ENCODE data around the gene AFF3. TPM values are rescaled to one million over a fixed set of nuclear protein-coding genes. Genes with fewer than 3 reads are reported as not detected.

AFF3 gene
- total RNA-seq, 1 experiment from 2014 or later: 0.61 TPM

GRCh38 chr2:100179806-100180205 is 37.4 kb upstream of the AFF3 start:
- H3K4me2 ChIP-seq (ENCODE audit: low read length): no peak overlapping the region
- H3K27ac ChIP-seq (ENCODE audit: low read depth, low read length): no peak overlapping the region
- TF ChIP-seq YY1 (IDR thresholded peaks at IDR 0.05; ENCODE audit: extremely low read depth, insufficient replicate concordance, low read depth, low read length) (no peak), JUND (IDR thresholded peaks at IDR 0.05) (no peak), ZFX (IDR thresholded peaks at IDR 0.05) (no peak), CTCF (IDR thresholded peaks at IDR 0.05 in 2 of 3, conservative IDR thresholded peaks at IDR 0.05 in 1 of 3; ENCODE audit: borderline replicate concordance in 1 of 3, insufficient read depth in 1 of 3, low read depth in 2 of 3, low read length in 2 of 3) (no peak), SP1 (IDR thresholded peaks at IDR 0.05; ENCODE audit: low read depth) (no peak), TCF7L2 (IDR thresholded peaks at IDR 0.05; ENCODE audit: borderline replicate concordance, extremely low read depth, insufficient read depth, insufficient read length) (no peak), POLR2A (IDR thresholded peaks at IDR 0.05; ENCODE audit: borderline replicate concordance, extremely low read depth, insufficient read depth, insufficient read length) (no peak), ZBTB33 (IDR thresholded peaks at IDR 0.05; ENCODE audit: extremely low read depth, insufficient replicate concordance, low read length) (no peak), CEBPB (IDR thresholded peaks at IDR 0.05; ENCODE audit: low read depth) (no peak), EZH2 (IDR thresholded peaks at IDR 0.05) (no peak), ELF1 (IDR thresholded peaks at IDR 0.05; ENCODE audit: borderline replicate concordance, low read depth) (no peak), POLR2AphosphoS5 (IDR thresholded peaks at IDR 0.05; ENCODE audit: low read depth, low read length) (no peak), MAX (IDR thresholded peaks at IDR 0.05) (no peak), ATF3 (IDR thresholded peaks at IDR 0.05) (no peak), EGR1 (IDR thresholded peaks at IDR 0.05; ENCODE audit: low read depth) (no peak)
- H3K79me2 ChIP-seq (ENCODE audit: insufficient read depth, low read length): no peaks in the 10 kb centered on the region
- H3K9ac ChIP-seq (ENCODE audit: low read length): no peak overlapping the region
- CTCF ChIA-PET: no interaction called here
- RAD21 ChIA-PET (ENCODE audit: low non-redundant PET in 1 of 2, low total read pairs in 2 of 2, uncharacterized antibody in 2 of 2, unreplicated experiment in 2 of 2): no interaction called here
- no peaks in the 10 kb centered on the region for H3K36me3 ChIP-seq (ENCODE audit: control insufficient read depth in 1 of 2, insufficient read depth in 2 of 2, low read length in 2 of 2)
- H3K9me3 ChIP-seq (ENCODE audit: control insufficient read depth in 1 of 2, insufficient read depth in 1 of 2, low read depth in 1 of 2, low read length in 2 of 2): no peaks in the 10 kb centered on the region
- H3K4me1 ChIP-seq (ENCODE audit: control insufficient read depth in 1 of 2, insufficient read depth in 2 of 2, low read length in 2 of 2): no peaks in the 10 kb centered on the region
- no TSS peak for BruUV-seq (replicated peaks)
- no peak for DNase-seq (ENCODE audit: low read depth, low spot score)
- POLR2A ChIA-PET: no interaction called here
- no peaks in the 10 kb centered on the region for H3K9me2 ChIP-seq (ENCODE audit: insufficient read depth)
- intact Hi-C loops (cut with micrococcal nuclease): loop anchor here (5.0 kb wide), 1 partner anchor 62 kb away; no protein-coding TSS in a partner anchor
- no peak overlapping the region for H2AFZ ChIP-seq (ENCODE audit: low read depth, low read length, poor library complexity, severe bottlenecking)
- no peak for ATAC-seq
- no peaks in the 10 kb centered on the region for H4K20me1 ChIP-seq (ENCODE audit: insufficient read depth)
- no peaks in the 10 kb centered on the region for H3K27me3 ChIP-seq (ENCODE audit: insufficient read depth, low read length)
- H3K4me3 ChIP-seq (replicated peaks in 1 of 2; ENCODE audit: low read depth in 1 of 2, low read length in 2 of 2): no peak overlapping the region

Measured in HCT116 (cell line).